GM12878 (cell line): ENCODE measurements around the gene TET1. TPM values are rescaled to one million over a fixed set of nuclear protein-coding genes. Genes with fewer than 3 reads are reported as not detected.

ENCODE experiments used
- ATAC-seq: fragments of 200-7000 bp; cut with Tn5 transposase; 3 replicates; pipeline ENCODE4 v1.9.1; 2020; ENCODE audit warnings: mild to moderate bottlenecking, moderate library complexity
- BruUV-seq: library from RNA; stranded (reverse); fragments of 400-500 nt; replicated peaks from 2 replicates; lab custom pipeline; 2021; lab: Mats Ljungman, UMichigan
- CTCF ChIA-PET: fragments of 300-600 bp; sonication (Branson Sonifier 250); formaldehyde crosslinking; extraction: SDS; loops from one replicate; lab custom pipeline; 2021; ENCODE audit warnings: inconsistent platforms; lab: Yijun Ruan, JAX
- POLR2A ChIA-PET: fragments of 350-600 bp; formaldehyde crosslinking; extraction: SDS; loops from one replicate; lab custom pipeline; 2021; ENCODE audit warnings: inconsistent platforms; lab: Charles Lee
- RAD21 ChIA-PET: fragments of 300-600 bp; sonication (Branson Sonifier 250); formaldehyde crosslinking; loops from one replicate; lab custom pipeline; 2023; ENCODE audit warnings: antibody characterized with exemption; ENCODE audit not compliant: unreplicated experiment; lab: Charles Lee
- SMC1A ChIA-PET: fragments of 300-600 bp; sonication (Branson Sonifier 250); formaldehyde crosslinking; loops from one replicate; lab custom pipeline; 2023; ENCODE audit not compliant: unreplicated experiment, uncharacterized antibody; lab: Charles Lee
- DNase-seq: peaks from one replicate; pipeline ENCODE4 v3.0.0-alpha.2; 2011; ENCODE audit warnings: low read depth, low spot score
- FAIRE-seq: peaks from 3 replicates; lab custom pipeline; 2011; peaks lifted over from hg19 to GRCh38; lab: Jason Lieb, UNC
- H2AFZ ChIP-seq: 2 replicates; pipeline ENCODE4 v1.6.0; 2011; ENCODE audit warnings: low read depth, low read length, control low read depth; ENCODE audit not compliant: control insufficient read depth
- H3K27ac ChIP-seq: 2 replicates; pipeline ENCODE4 v1.5.1; 2011; ENCODE audit warnings: control low read depth; ENCODE audit not compliant: control insufficient read depth, insufficient read depth
- H3K27me3 ChIP-seq, 2 experiments: replicated peaks in 1 of 2; 2 replicates each; pipeline versions ENCODE4 v1.6.0 to v1.6.1; 2011; ENCODE audit warnings: low read length in 1 of 2; ENCODE audit not compliant: control insufficient read depth in 2 of 2, insufficient read depth in 2 of 2
- H3K36me3 ChIP-seq, 2 experiments: 2 replicates each; pipeline ENCODE4 v1.5.1; 2011; ENCODE audit warnings: low read length in 1 of 2; ENCODE audit not compliant: control insufficient read depth in 2 of 2, insufficient read depth in 2 of 2
- H3K4me1 ChIP-seq: 2 replicates; pipeline ENCODE4 v1.6.1; 2011; ENCODE audit warnings: mild to moderate bottlenecking, low read length, moderate library complexity, mixed read lengths; ENCODE audit not compliant: control insufficient read depth, insufficient read depth
- H3K4me2 ChIP-seq: 2 replicates; pipeline ENCODE4 v1.6.0; 2011; ENCODE audit warnings: control low read depth; ENCODE audit not compliant: control insufficient read depth, insufficient read depth
- H3K4me3 ChIP-seq: fragments of 200-600 bp; sonication (generic); 2 replicates; pipeline ENCODE4 v1.5.1; 2016
- H3K79me2 ChIP-seq: 2 replicates; pipeline ENCODE4 v1.6.0; 2011; ENCODE audit warnings: low read length; ENCODE audit not compliant: control insufficient read depth, insufficient read depth
- H3K9ac ChIP-seq: 2 replicates; pipeline ENCODE4 v1.8.0; 2011; ENCODE audit warnings: low read length, control low read depth, mixed read lengths; ENCODE audit not compliant: control insufficient read depth, insufficient read depth
- H3K9me3 ChIP-seq: replicated peaks from 3 replicates; pipeline ENCODE4 v1.5.1; 2011; ENCODE audit warnings: mild to moderate bottlenecking, low read length; ENCODE audit not compliant: control insufficient read depth, insufficient read depth
- H4K20me1 ChIP-seq: 2 replicates; pipeline ENCODE4 v1.6.0; 2011; ENCODE audit not compliant: control insufficient read depth, insufficient read depth
- DPF2 ChIP-seq: fragments of 450-650 bp; IDR thresholded peaks from 2 replicates; pipeline ENCODE4 v1.6.1; 2017; ENCODE audit warnings: mild to moderate bottlenecking
- EZH2 ChIP-seq: IDR thresholded peaks from 2 replicates; pipeline ENCODE4 v1.6.1; 2012; ENCODE audit warnings: low read depth, mild to moderate bottlenecking, control low read depth, inconsistent platforms, low read length, borderline replicate concordance; ENCODE audit not compliant: control insufficient read depth
- FOS ChIP-seq: IDR thresholded peaks from 3 replicates; pipeline ENCODE4 v1.6.1; 2011; ENCODE audit warnings: borderline replicate concordance; ENCODE audit not compliant: insufficient read length; ENCODE audit errors: extremely low read depth
- KAT2A ChIP-seq: conservative IDR thresholded peaks from 2 replicates; pipeline ENCODE4 v1.6.1; 2011; ENCODE audit warnings: low read depth, low read length; ENCODE audit not compliant: control insufficient read depth
- NFXL1 ChIP-seq: fragments of 450-650 bp; IDR thresholded peaks from 2 replicates; pipeline ENCODE4 v1.6.1; 2017; ENCODE audit warnings: antibody characterized with exemption, mild to moderate bottlenecking, borderline replicate concordance
- PAX8 ChIP-seq: fragments of 450-650 bp; IDR thresholded peaks from 2 replicates; pipeline ENCODE4 v1.6.1; 2017; ENCODE audit warnings: mild to moderate bottlenecking, moderate library complexity
- RUNX3 ChIP-seq: IDR thresholded peaks from 2 replicates; pipeline ENCODE4 v1.6.1; 2012; ENCODE audit warnings: low read length, inconsistent platforms
- SIN3A ChIP-seq: IDR thresholded peaks from 2 replicates; pipeline ENCODE4 v1.6.1; 2012; ENCODE audit warnings: low read depth, low read length, improper control_type of control experiment
- WGBS: methylation state at CpG from one replicate; pipeline ENCODE4 v1.1.6; 2016; ENCODE audit warnings: low lambda C conversion rate; ENCODE audit not compliant: insufficient replicate concordance, insufficient coverage; ENCODE audit errors: missing lambda C conversion rate; 5-methylcytosine and 5-hydroxymethylcytosine counted together
- in situ Hi-C: fragments of 300-500 bp; cut with MboI; formaldehyde crosslinking; loops from 9 replicates; pipeline ENCODE4 v1.14.3; 2018; ENCODE audit warnings: mixed read lengths
- intact Hi-C: fragments of 100-400 bp; cut with micrococcal nuclease; formaldehyde crosslinking; loops from one replicate; pipeline ENCODE4 v1.14.2; 2022; ENCODE audit not compliant: unreplicated experiment
- polyA plus RNA-seq, 11 experiments: library from polyadenylated mRNA; depleted of rRNA in 4 of 11; unstranded in 6 of 11; stranded (reverse) in 5 of 11; fragments of >200 nt; fragmentation: Nextera tagmentation in 4 of 11; fragmentation: Illumina TruSeq in 1 of 11; extraction: Ambion mirVana in 4 of 11; extraction: Trizol in 1 of 11; gene quantifications; 1 replicate in 1 of 11; 2 replicates in 10 of 11; pipeline versions ENCODE4 v1.2.1 to v1.2.3, GENCODE V29; 2011 to 2016; ENCODE audit warnings: inconsistent platforms in 2 of 11, missing spikeins in 2 of 11, low read depth in 1 of 11
- total RNA-seq, 4 experiments: library from RNA; depleted of rRNA in 3 of 4; stranded (reverse); fragments of >200 nt in 3 of 4; fragmentation: Illumina TruSeq in 1 of 4; extraction: Trizol in 1 of 4; gene quantifications; 2 replicates each; pipeline versions ENCODE4 v1.2.1 to v1.2.3, GENCODE V29; 2013 to 2021

Gene TET1
- total and polyA plus RNA-seq, 10 of the 15 experiments (the other 5 are each of a cell fraction or from before 2014, with no cell fraction given), result 0.22 to 1.4 (median 0.60) TPM

DNA sequence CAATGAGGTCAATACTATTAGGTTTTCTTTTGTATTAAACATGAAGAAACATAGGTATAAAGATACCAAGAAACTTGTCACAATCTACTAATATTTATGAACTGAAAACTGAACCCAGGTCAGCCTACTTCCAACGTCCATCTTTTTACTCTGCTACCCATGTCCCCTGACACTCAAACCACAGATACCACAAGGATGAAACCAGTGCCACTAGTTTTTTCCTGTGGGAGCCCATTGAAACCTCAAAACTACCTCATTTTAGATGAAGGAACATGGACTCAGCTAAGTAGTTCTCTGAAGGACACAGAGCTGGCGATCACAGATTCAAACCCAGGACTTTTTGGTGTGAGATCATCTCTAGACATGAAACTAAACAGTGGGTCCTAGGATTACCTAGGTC is 6.8 kb downstream of the TET1 start:
- H3K27me3 ChIP-seq, result peaks cover 0 to 3% of the 10 kb centered on the region in 2 experiments; a peak in 1 of 4 replicates
- POLR2A ChIA-PET, result interaction anchor here (0.7 kb wide), 1 partner anchor 1712 kb away, joined by 3 read pairs; no protein-coding TSS in a partner anchor
- no peaks in the 10 kb centered on the region for H4K20me1 ChIP-seq
- no peaks in the 10 kb centered on the region for H3K36me3 ChIP-seq
- CTCF ChIA-PET, result no interaction called here
- H3K4me2 ChIP-seq, result no peak overlapping the region
- H3K4me1 ChIP-seq, result no peaks in the 10 kb centered on the region
- WGBS, result 0% methylated on average over 2 of the region's 2 CpGs
- no peak overlapping the region for H3K4me3 ChIP-seq
- TF ChIP-seq SIN3A (no peak), RUNX3 (peak; percentile 78)
- H3K27ac ChIP-seq, result no peak overlapping the region
- H2AFZ ChIP-seq, result no peak overlapping the region
- no TSS peak for BruUV-seq
- no peaks in the 10 kb centered on the region for H3K79me2 ChIP-seq
- FAIRE-seq (no peak), DNase-seq (no peak), ATAC-seq (no peak)
- H3K9me3 ChIP-seq, result no peaks in the 10 kb centered on the region
- intact Hi-C loops (no loop called here), in situ Hi-C loops (no loop called here)
- SMC1A ChIA-PET, result interaction anchor here (1.0 kb wide), 1 partner anchor 183 kb away, joined by 3 read pairs; no protein-coding TSS in a partner anchor
- RAD21 ChIA-PET, result no interaction called here
- H3K9ac ChIP-seq, result no peak overlapping the region

- BruUV-seq, result no TSS peak
- FAIRE-seq, result no peak
- Histone ChIP-seq H3K36me3 (no peaks in the 10 kb centered on the region), H3K4me1 (no peaks in the 10 kb centered on the region), H3K9me3 (no peaks in the 10 kb centered on the region), H3K27ac (no peak overlapping the region), H3K27me3 (no peaks in the 10 kb centered on the region), H4K20me1 (no peaks in the 10 kb centered on the region), H2AFZ (no peak overlapping the region), H3K4me3 (no peak overlapping the region), H3K4me2 (no peak overlapping the region), H3K79me2 (no peaks in the 10 kb centered on the region), H3K9ac (no peak overlapping the region)
- 50% methylated on average over 5 of the region's 5 CpGs for WGBS
- DNase-seq, result no peak
- ChIA-PET CTCF (no interaction called here), SMC1A (no interaction called here), POLR2A (no interaction called here), RAD21 (no interaction called here)
- ATAC-seq, result no peak
- TF ChIP-seq EZH2 (no peak), FOS (no peak), NFXL1 (no peak), DPF2 (no peak), KAT2A (no peak), PAX8 (no peak)
- intact Hi-C loops, result no loop called here
- in situ Hi-C loops, result no loop called here
Measured at GRCh38 chr10:68572151-68572550, 12.0 kb downstream of the TET1 start.
